Thyroid gland (tissue), 4 donors: Measurements from ENCODE around the gene EIF1.

ENCODE experiments used
- CTCF ChIP-seq, 6 experiments: fragments of 200-600 bp in 3 of 6; fragments of 450-650 bp in 3 of 6; sonication (generic) in 3 of 6; IDR thresholded peaks; one replicate each; pipeline ENCODE4 v1.5.1; 2016 to 2019; ENCODE audit warnings: antibody characterized with exemption in 6 of 6, mild to moderate bottlenecking in 2 of 6, inconsistent platforms in 1 of 6, moderate library complexity in 1 of 6
- POLR2A ChIP-seq, 2 donors: fragments of 450-650 bp; IDR thresholded peaks; one replicate each; pipeline ENCODE4 v1.6.1; 2017; ENCODE audit warnings: antibody characterized with exemption in 2 of 2, mild to moderate bottlenecking in 2 of 2, moderate library complexity in 1 of 2

- TF ChIP-seq CTCF (IDR thresholded peaks at IDR 0.05): no peak
- no peak for TF ChIP-seq POLR2A (IDR thresholded peaks at IDR 0.05)
Measured at GRCh38 chr17:41718287-41718645, 29.6 kb downstream of the EIF1 start.
